Right lobe of liver (tissue), 4 donors: ENCODE data around the gene LASP1.

ENCODE experiments used
- POLR2A ChIP-seq: fragments of 450-650 bp; IDR thresholded peaks from one replicate; pipeline ENCODE4 v1.6.1; 2017; ENCODE audit warnings: antibody characterized with exemption, mild to moderate bottlenecking
- TF ChIP-seq, protein P1 (sequence below), 4 donors: fragments of 200-600 bp in 3 of 4; fragments of 450-650 bp in 1 of 4; IDR thresholded peaks; one replicate each; pipeline versions ENCODE4 v1.5.1 to v1.8.0; 2016 to 2022; ENCODE audit warnings: antibody characterized with exemption in 4 of 4, mild to moderate bottlenecking in 2 of 4
- donor health status: DM: no; HTN: no; CAD: no.
- donor health status: DM: no; HTN: no; CAD: no.
- donor health status: DM: no; HTN: yes; CAD: no.

DNA sequence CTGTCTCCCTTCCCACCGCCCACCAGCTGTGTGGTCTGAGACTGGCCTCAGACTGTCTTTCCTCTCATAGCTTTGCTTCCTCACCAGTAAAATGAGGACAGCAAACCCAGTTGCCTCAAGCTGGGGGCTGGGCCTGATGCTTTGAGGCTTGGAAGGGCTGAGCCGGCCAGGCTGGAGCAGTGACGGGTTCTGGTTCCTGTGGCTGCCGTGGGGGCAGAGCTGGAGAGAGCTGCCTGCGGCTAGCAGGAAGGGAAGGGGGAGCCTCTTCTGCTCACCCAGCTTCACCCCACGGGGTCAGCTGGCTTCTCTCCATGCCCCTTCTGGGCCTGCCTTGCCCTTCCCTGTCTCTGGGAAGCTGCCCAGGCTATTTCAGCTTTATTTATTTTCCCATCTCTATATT is 23.7 kb downstream of the LASP1 start:
- TF ChIP-seq, protein P1, sequence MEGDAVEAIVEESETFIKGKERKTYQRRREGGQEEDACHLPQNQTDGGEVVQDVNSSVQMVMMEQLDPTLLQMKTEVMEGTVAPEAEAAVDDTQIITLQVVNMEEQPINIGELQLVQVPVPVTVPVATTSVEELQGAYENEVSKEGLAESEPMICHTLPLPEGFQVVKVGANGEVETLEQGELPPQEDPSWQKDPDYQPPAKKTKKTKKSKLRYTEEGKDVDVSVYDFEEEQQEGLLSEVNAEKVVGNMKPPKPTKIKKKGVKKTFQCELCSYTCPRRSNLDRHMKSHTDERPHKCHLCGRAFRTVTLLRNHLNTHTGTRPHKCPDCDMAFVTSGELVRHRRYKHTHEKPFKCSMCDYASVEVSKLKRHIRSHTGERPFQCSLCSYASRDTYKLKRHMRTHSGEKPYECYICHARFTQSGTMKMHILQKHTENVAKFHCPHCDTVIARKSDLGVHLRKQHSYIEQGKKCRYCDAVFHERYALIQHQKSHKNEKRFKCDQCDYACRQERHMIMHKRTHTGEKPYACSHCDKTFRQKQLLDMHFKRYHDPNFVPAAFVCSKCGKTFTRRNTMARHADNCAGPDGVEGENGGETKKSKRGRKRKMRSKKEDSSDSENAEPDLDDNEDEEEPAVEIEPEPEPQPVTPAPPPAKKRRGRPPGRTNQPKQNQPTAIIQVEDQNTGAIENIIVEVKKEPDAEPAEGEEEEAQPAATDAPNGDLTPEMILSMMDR (IDR thresholded peaks at IDR 0.05), result no peak
- no peak for TF ChIP-seq POLR2A
